SH-SY5Y (cell line): ENCODE data around the gene RASAL2.

Source experiments
- GATA2 ChIP-seq: IDR thresholded peaks from 2 replicates; pipeline ENCODE4 v1.6.1; 2011; ENCODE audit warnings: mild to moderate bottlenecking, low read depth, low read length
- GATA3 ChIP-seq: IDR thresholded peaks from 2 replicates; pipeline ENCODE4 v1.6.1; 2011; ENCODE audit warnings: low read depth, mild to moderate bottlenecking, low read length, moderate library complexity

DNA sequence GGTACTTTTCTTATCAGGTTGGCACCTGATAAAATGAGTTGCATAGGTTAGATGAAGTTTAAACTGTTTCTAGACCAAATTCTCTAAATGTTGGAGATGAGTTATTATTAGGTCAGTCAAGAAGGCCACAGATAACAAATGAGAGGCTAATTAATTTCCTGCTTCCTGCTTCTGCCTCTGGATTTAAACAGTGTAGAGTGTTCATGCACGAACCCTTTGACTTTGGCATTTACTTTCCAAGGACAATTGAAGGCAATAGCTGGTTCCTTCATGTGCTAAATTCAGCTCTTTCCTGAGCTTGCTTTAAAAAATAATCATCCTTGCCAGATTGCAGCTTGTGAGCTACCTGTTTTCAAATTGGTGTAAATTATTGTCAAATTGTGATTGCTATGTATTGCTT is 80.6 kb downstream of the RASAL2 start:
- TF ChIP-seq GATA2 (no peak), GATA3 (no peak)
